Measurements from ENCODE around the gene RNF215. TPM values are rescaled to one million over a fixed set of nuclear protein-coding genes. Genes with fewer than 3 reads are reported as not detected.

RNF215 gene
- total RNA-seq, 1 donor from 2014 or later = 6.7 TPM

DNA sequence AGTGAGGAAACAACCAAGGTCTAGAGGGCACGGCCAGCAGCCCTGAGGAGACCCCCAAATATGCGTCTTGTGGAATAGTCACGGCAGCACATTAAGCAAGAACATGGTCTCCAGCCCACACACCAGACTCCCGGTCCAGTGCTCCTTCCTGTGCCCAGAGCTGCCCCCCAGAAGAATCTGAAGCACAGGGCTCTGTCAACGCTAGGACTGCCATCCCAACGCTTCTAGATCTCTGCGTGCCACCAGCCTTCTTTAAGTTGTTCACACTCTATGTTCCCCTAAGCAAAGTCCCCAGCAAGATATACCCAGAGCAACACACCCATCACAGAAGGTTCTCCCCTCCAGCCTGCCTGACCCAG lies 6.1 kb upstream of the RNF215 start:
- Histone ChIP-seq H3K27ac (no peak overlapping the region), H3K27me3 (no peaks in the 10 kb centered on the region), H3K36me3 (no peaks in the 10 kb centered on the region), H3K4me1 (peaks cover 0 to 3% of the 10 kb centered on the region in 2 donors), H3K9me3 (no peaks in the 10 kb centered on the region), H3K4me3 (no peak overlapping the region)
- DNase-seq (ENCODE audit: low spot score in 2 of 2) = no peak
- TF ChIP-seq CTCF (IDR thresholded peaks at IDR 0.05) = no peak
- intact Hi-C loops (cut with DNase I) = no loop called here

- Histone ChIP-seq H3K9me3 (no peaks in the 10 kb centered on the region), H3K4me3 (no peak overlapping the region), H3K36me3 (no peaks in the 10 kb centered on the region), H3K27me3 (no peaks in the 10 kb centered on the region), H3K4me1 (peaks cover 0 to 3% of the 10 kb centered on the region in 2 donors), H3K27ac (no peak overlapping the region)
- DNase-seq (ENCODE audit: low spot score in 2 of 2) = no peak
- TF ChIP-seq CTCF (IDR thresholded peaks at IDR 0.05) = no peak
- intact Hi-C loops (cut with DNase I) = no loop called here
Observed at GRCh38 chr22:30392661-30393321, 5.6 kb upstream of the RNF215 start.

DNA sequence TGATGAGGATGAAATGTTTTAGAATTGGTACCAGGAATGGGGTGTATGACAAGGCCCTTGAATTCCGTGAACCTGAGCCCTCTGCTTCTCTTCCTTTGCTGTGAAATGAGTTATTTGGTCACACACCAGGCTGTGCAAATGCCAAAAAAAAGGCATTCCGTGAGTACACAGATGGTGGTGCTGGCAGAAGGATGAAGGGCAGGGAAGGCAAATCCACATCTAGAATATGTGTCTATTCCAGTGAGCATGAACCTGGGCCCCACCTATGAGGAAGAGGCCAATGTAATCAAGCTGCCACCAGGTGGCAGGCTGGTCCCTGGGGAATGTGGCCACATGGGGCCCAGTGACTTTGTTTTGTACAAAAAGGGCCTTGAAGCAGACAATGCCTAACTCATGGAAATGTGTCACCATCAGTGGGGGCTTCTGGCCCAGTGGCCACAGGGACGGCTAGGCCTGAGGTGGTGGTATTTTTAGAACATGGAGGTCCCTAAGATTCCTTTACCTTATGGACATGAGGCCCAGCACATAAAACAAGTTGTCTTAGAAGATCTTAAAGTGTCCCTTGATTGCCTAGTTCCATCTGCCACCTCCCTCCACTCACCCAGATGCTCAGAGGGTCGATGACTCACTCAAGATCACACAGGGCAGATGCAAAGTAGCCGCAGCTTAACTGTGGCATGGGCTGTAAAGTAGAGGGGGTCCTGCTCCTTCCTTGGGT lies 3.9 kb upstream of the RNF215 start:
- intact Hi-C loops (cut with DNase I) = loop anchor here (2.0 kb wide), 1 partner anchor 94 kb away; no protein-coding TSS in a partner anchor
- H3K27me3 ChIP-seq = no peaks in the 10 kb centered on the region
- H3K9me3 ChIP-seq = no peaks in the 10 kb centered on the region
- no peaks in the 10 kb centered on the region for H3K36me3 ChIP-seq
- no peak overlapping the region for H3K27ac ChIP-seq
- TF ChIP-seq CTCF (IDR thresholded peaks at IDR 0.05) = peak; percentile 37 to 54 (median 46)
- peak in 1 of 2 donors; percentile 74 for DNase-seq (ENCODE audit: low spot score in 2 of 2)
- H3K4me3 ChIP-seq = no peak overlapping the region
- peaks cover 8 to 11% of the 10 kb centered on the region in 2 donors for H3K4me1 ChIP-seq

DNA sequence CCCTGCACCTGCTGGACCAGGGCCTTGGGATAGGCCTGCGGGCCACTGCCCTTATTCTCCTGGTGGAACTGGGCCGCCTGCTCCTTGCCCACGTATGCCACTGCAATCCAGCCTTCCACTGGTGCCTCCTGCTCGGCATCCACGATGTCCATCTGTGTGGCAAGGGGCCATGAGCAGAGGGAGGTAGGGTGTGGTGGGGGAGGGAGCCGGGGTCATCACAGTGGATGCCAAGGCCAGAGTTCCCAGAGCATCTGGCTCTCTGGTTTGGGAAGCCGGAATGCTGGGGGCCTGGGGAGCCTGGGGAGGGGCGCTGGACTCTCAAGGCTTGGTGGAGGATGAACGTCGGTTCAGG lies 627 bp downstream of the RNF215 start:
- no peak for TF ChIP-seq CTCF (IDR thresholded peaks at IDR 0.05)
- H3K4me1 ChIP-seq = peaks cover 8 to 11% of the 10 kb centered on the region in 2 donors
- DNase-seq (ENCODE audit: low spot score in 2 of 2) = no peak
- peak overlapping the region; percentile 59 to 70 for H3K27ac ChIP-seq
- no peaks in the 10 kb centered on the region for H3K27me3 ChIP-seq
- intact Hi-C loops (cut with DNase I) = loop anchor here (2.0 kb wide), 3 partner anchors 38 to 278 kb away; partner anchors contain the start of gene MTFP1
- no peaks in the 10 kb centered on the region for H3K9me3 ChIP-seq
- H3K36me3 ChIP-seq = peaks cover 7 to 8% of the 10 kb centered on the region in 2 donors
- peak overlapping the region; percentile 73 to 86 for H3K4me3 ChIP-seq

GRCh38 chr22:30385942-30386341 lies 1.3 kb downstream of the RNF215 start:
- H3K36me3 ChIP-seq = peaks cover 7 to 12% of the 10 kb centered on the region in 2 donors
- H3K4me1 ChIP-seq = peaks cover 8 to 11% of the 10 kb centered on the region in 2 donors
- no peak for DNase-seq (ENCODE audit: low spot score in 2 of 2)
- no peak overlapping the region for H3K4me3 ChIP-seq
- intact Hi-C loops (cut with DNase I) = loop anchor here (2.0 kb wide), 3 partner anchors 39 to 277 kb away; partner anchors contain the start of gene MTFP1
- H3K9me3 ChIP-seq = no peaks in the 10 kb centered on the region
- no peak overlapping the region for H3K27ac ChIP-seq
- TF ChIP-seq CTCF (IDR thresholded peaks at IDR 0.05) = no peak
- H3K27me3 ChIP-seq = no peaks in the 10 kb centered on the region
